Neural cell (in vitro differentiated cells): ENCODE results near the gene CNTNAP2. TPM values are rescaled to one million over a fixed set of nuclear protein-coding genes. Genes with fewer than 3 reads are reported as not detected.

Source experiments
- H2AFZ ChIP-seq: fragments of 200-600, 300-800 bp; sonication (generic), shearing (Covaris generic); 2 replicates; pipeline ENCODE4 v1.6.0; 2014; ENCODE audit warnings: low read depth, mild to moderate bottlenecking, antibody characterized with exemption, low read length, moderate library complexity
- H3F3A ChIP-seq: fragments of 200-600 bp; shearing (Covaris generic); 2 replicates; pipeline ENCODE4 v1.6.1; 2016; ENCODE audit warnings: mild to moderate bottlenecking, moderate library complexity, mixed read lengths, antibody characterized with exemption, low read length; ENCODE audit not compliant: insufficient read depth, poor library complexity, severe bottlenecking
- H3K27ac ChIP-seq: fragments of 200-600, 300-800 bp; sonication (generic), shearing (Covaris generic); 2 replicates; pipeline ENCODE4 v1.5.1; 2014; ENCODE audit warnings: mild to moderate bottlenecking, low read length, moderate library complexity
- H3K27me3 ChIP-seq: fragments of 300-800, 200-600 bp; sonication (generic), shearing (Covaris generic); 2 replicates; pipeline ENCODE4 v1.6.0; 2014; ENCODE audit warnings: mild to moderate bottlenecking, low read depth, low read length, moderate library complexity; ENCODE audit not compliant: insufficient read depth
- H3K36me3 ChIP-seq: fragments of 300-800, 200-600 bp; sonication (generic), shearing (Covaris generic); 2 replicates; pipeline ENCODE4 v1.5.1; 2014; ENCODE audit warnings: mild to moderate bottlenecking, antibody characterized with exemption, low read length, moderate library complexity; ENCODE audit not compliant: insufficient read depth
- H3K4me2 ChIP-seq: fragments of 300-800, 200-600 bp; sonication (generic), shearing (Covaris generic); 2 replicates; pipeline ENCODE4 v1.6.0; 2014; ENCODE audit warnings: mild to moderate bottlenecking, low read length
- H3K4me3 ChIP-seq: fragments of 300-800, 200-600 bp; sonication (generic), shearing (Covaris generic); 2 replicates; pipeline ENCODE4 v1.5.1; 2014; ENCODE audit warnings: mild to moderate bottlenecking, low read length, moderate library complexity
- H3K79me2 ChIP-seq: fragments of 200-600 bp; shearing (Covaris generic); replicated peaks from 2 replicates; pipeline ENCODE4 v1.6.0; 2014; ENCODE audit warnings: mild to moderate bottlenecking, low read length, moderate library complexity; ENCODE audit not compliant: insufficient read depth
- H3K9ac ChIP-seq: fragments of 300-800, 200-600 bp; sonication (generic), shearing (Covaris generic); 2 replicates; pipeline ENCODE4 v1.6.1; 2016; ENCODE audit warnings: mild to moderate bottlenecking, low read length, mixed read lengths
- H3K9me2 ChIP-seq: fragments of 200-600 bp; shearing (Covaris generic); 2 replicates; pipeline ENCODE4 v1.6.1; 2016; ENCODE audit warnings: mild to moderate bottlenecking, low read length, mixed read lengths; ENCODE audit not compliant: insufficient read depth
- H3K9me3 ChIP-seq: fragments of 200-600, 300-800 bp; sonication (generic), shearing (Covaris generic); 2 replicates; pipeline ENCODE4 v1.6.1; 2016; ENCODE audit warnings: mild to moderate bottlenecking, mixed run types, low read length, moderate library complexity, mixed read lengths
- H4K20me1 ChIP-seq: fragments of 200-600 bp; shearing (Covaris generic); 2 replicates; pipeline ENCODE4 v1.6.1; 2016; ENCODE audit warnings: mild to moderate bottlenecking, mixed run types; ENCODE audit not compliant: insufficient read depth
- EP300 ChIP-seq: fragments of 450-650 bp; conservative IDR thresholded peaks from 2 replicates; pipeline ENCODE4 v1.6.1; 2014; ENCODE audit warnings: antibody characterized with exemption, mild to moderate bottlenecking, moderate library complexity; ENCODE audit not compliant: poor library complexity, severe bottlenecking
- EZH2 ChIP-seq: fragments of 200-600, 300-800 bp; shearing (Covaris generic), sonication (generic); IDR thresholded peaks from 2 replicates; pipeline ENCODE4 v1.6.1; 2014; ENCODE audit warnings: antibody characterized with exemption, low read length, borderline replicate concordance, mild to moderate bottlenecking; ENCODE audit not compliant: insufficient read depth, poor library complexity, severe bottlenecking
- MXI1 ChIP-seq: fragments of 450-650 bp; conservative IDR thresholded peaks from 2 replicates; pipeline ENCODE4 v1.6.1; 2014; ENCODE audit warnings: antibody characterized with exemption, mild to moderate bottlenecking; ENCODE audit not compliant: poor library complexity, severe bottlenecking
- POLR2AphosphoS5 ChIP-seq: IDR thresholded peaks from 2 replicates; pipeline ENCODE4 v1.6.1; 2012
- RAD21 ChIP-seq: fragments of 450-650 bp; conservative IDR thresholded peaks from 2 replicates; pipeline ENCODE4 v1.6.1; 2014; ENCODE audit warnings: antibody characterized with exemption, mild to moderate bottlenecking, moderate library complexity
- SMC3 ChIP-seq: fragments of 450-650 bp; conservative IDR thresholded peaks from 2 replicates; pipeline ENCODE4 v1.6.1; 2014; ENCODE audit warnings: antibody characterized with exemption, mild to moderate bottlenecking, moderate library complexity; ENCODE audit not compliant: poor library complexity
- TAF1 ChIP-seq: IDR thresholded peaks from 2 replicates; pipeline ENCODE4 v1.6.1; 2012; ENCODE audit warnings: low read depth
- polyA plus RNA-seq: library from polyadenylated mRNA; depleted of rRNA; stranded (reverse); fragments of >200 nt; gene quantifications from 2 replicates; pipeline ENCODE4 v1.2.3, GENCODE V29; 2014
- TF ChIP-seq, protein P1 (sequence below): fragments of 450-650 bp; IDR thresholded peaks from 2 replicates; pipeline ENCODE4 v1.5.1; 2014; ENCODE audit warnings: antibody characterized with exemption, mild to moderate bottlenecking, moderate library complexity; ENCODE audit not compliant: poor library complexity, severe bottlenecking
- TF ChIP-seq, protein P2 (sequence below): IDR thresholded peaks from 2 replicates; pipeline ENCODE4 v1.6.1; 2012; ENCODE audit warnings: borderline replicate concordance

CNTNAP2 gene
- polyA plus RNA-seq, 1 donor from 2014 or later, result 276 TPM

DNA sequence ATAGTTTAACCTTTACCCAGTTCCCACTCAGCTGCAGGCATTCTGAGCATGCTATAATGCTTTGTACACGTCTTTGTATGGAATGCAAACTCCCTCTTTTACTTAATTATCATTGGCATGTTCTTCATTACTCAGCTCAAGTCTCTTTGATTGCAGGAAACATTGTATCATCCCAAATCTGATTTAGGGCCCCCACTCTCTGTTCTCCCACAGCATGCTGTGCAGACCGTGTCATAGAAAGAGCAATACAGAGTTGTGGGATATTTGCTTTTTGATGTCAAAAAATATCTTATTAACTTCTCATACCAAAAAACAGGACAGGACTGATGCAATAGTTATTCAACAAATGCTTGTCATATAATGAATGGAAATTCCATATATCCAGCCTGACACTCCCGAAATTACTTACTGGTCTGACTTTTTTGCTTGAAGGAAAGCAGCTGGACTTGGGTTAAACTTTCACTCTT, 1392.5 kb downstream of the CNTNAP2 start:
- Histone ChIP-seq H3K27ac (no peak overlapping the region), H2AFZ (no peak overlapping the region), H3K9ac (no peak overlapping the region), H3F3A (no peaks in the 10 kb centered on the region), H3K4me3 (no peak overlapping the region), H3K27me3 (no peaks in the 10 kb centered on the region), H3K9me3 (no peaks in the 10 kb centered on the region), H3K9me2 (no peaks in the 10 kb centered on the region), H3K4me2 (no peak overlapping the region), H3K36me3 (no peaks in the 10 kb centered on the region), H3K79me2 (no peaks in the 10 kb centered on the region), H4K20me1 (no peaks in the 10 kb centered on the region)
- TF ChIP-seq, protein P1, sequence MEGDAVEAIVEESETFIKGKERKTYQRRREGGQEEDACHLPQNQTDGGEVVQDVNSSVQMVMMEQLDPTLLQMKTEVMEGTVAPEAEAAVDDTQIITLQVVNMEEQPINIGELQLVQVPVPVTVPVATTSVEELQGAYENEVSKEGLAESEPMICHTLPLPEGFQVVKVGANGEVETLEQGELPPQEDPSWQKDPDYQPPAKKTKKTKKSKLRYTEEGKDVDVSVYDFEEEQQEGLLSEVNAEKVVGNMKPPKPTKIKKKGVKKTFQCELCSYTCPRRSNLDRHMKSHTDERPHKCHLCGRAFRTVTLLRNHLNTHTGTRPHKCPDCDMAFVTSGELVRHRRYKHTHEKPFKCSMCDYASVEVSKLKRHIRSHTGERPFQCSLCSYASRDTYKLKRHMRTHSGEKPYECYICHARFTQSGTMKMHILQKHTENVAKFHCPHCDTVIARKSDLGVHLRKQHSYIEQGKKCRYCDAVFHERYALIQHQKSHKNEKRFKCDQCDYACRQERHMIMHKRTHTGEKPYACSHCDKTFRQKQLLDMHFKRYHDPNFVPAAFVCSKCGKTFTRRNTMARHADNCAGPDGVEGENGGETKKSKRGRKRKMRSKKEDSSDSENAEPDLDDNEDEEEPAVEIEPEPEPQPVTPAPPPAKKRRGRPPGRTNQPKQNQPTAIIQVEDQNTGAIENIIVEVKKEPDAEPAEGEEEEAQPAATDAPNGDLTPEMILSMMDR, result no peak
- TF ChIP-seq RAD21 (no peak), SMC3 (no peak), EZH2 (no peak), TAF1 (no peak), POLR2AphosphoS5 (no peak), MXI1 (no peak), EP300 (no peak)
- TF ChIP-seq, protein P2, sequence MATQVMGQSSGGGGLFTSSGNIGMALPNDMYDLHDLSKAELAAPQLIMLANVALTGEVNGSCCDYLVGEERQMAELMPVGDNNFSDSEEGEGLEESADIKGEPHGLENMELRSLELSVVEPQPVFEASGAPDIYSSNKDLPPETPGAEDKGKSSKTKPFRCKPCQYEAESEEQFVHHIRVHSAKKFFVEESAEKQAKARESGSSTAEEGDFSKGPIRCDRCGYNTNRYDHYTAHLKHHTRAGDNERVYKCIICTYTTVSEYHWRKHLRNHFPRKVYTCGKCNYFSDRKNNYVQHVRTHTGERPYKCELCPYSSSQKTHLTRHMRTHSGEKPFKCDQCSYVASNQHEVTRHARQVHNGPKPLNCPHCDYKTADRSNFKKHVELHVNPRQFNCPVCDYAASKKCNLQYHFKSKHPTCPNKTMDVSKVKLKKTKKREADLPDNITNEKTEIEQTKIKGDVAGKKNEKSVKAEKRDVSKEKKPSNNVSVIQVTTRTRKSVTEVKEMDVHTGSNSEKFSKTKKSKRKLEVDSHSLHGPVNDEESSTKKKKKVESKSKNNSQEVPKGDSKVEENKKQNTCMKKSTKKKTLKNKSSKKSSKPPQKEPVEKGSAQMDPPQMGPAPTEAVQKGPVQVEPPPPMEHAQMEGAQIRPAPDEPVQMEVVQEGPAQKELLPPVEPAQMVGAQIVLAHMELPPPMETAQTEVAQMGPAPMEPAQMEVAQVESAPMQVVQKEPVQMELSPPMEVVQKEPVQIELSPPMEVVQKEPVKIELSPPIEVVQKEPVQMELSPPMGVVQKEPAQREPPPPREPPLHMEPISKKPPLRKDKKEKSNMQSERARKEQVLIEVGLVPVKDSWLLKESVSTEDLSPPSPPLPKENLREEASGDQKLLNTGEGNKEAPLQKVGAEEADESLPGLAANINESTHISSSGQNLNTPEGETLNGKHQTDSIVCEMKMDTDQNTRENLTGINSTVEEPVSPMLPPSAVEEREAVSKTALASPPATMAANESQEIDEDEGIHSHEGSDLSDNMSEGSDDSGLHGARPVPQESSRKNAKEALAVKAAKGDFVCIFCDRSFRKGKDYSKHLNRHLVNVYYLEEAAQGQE, result no peak

DNA sequence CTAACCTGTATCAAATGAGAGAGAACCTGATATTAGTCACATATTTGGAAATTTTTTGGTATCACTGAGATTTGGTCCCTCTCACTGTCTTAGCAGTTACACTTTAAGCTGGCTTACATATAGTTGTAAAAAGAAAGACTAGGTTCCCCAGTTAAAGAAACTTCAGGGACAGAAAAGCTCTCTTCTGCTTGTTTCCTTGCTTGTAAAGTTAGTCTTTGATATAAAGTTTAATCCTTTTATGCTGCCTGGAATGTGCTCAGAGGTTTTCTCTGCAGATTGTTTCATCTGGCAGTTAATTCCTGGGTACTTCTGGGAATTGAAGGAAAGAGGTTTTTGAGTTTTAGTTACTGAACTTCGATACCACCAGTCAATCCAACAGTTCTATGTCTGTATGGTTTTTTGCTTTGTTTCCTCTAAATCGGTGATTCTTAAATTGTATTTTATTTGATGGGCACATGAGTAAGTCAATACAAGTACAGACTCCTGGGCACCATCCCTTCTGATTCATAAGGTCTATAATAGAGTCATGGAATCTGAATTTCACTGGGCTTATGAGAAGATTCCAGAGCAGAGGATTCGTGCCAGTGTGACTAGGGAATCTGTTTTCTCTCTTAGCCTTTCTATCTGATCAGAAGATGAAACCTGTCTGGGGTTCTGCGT, 1393.1 kb downstream of the CNTNAP2 start:
- no peak overlapping the region for H3K27ac ChIP-seq
- no peaks in the 10 kb centered on the region for H3K9me3 ChIP-seq
- no peak for TF ChIP-seq EZH2
- TF ChIP-seq, protein P2, result no peak
- no peak for TF ChIP-seq TAF1
- TF ChIP-seq POLR2AphosphoS5, result no peak
- no peak for TF ChIP-seq RAD21
- no peak for TF ChIP-seq EP300
- TF ChIP-seq MXI1, result no peak
- TF ChIP-seq SMC3, result no peak
- TF ChIP-seq, protein P1, result no peak
- H2AFZ ChIP-seq, result no peak overlapping the region
- no peak overlapping the region for H3K4me2 ChIP-seq
- no peak overlapping the region for H3K4me3 ChIP-seq
- H3K79me2 ChIP-seq, result no peaks in the 10 kb centered on the region
- no peaks in the 10 kb centered on the region for H3K9me2 ChIP-seq
- no peaks in the 10 kb centered on the region for H3K27me3 ChIP-seq
- no peaks in the 10 kb centered on the region for H3K36me3 ChIP-seq
- H4K20me1 ChIP-seq, result no peaks in the 10 kb centered on the region
- H3F3A ChIP-seq, result no peaks in the 10 kb centered on the region
- no peak overlapping the region for H3K9ac ChIP-seq
